Activated CD8-positive, alpha-beta T cell treated with anti-CD3 and anti-CD28 coated beads for 36 hours (primary cell): ENCODE measurements around the gene CNNM1. TPM values are rescaled to one million over a fixed set of nuclear protein-coding genes. Genes with fewer than 3 reads are reported as not detected.

Experiments used
- ATAC-seq: fragments of 200-7000 bp; cut with Tn5 transposase; one replicate; pipeline ENCODE4 v1.10.0; 2021; ENCODE audit warnings: mild to moderate bottlenecking, moderate library complexity
- CTCF ChIA-PET: fragments of 350-600 bp; sonication (Branson Sonifier 250); formaldehyde crosslinking; loops from one replicate; lab custom pipeline; 2021; ENCODE audit warnings: antibody characterized with exemption; lab: Charles Lee
- POLR2A ChIA-PET: fragments of 350-600 bp; sonication (Branson Sonifier 250); formaldehyde crosslinking; loops from one replicate; lab custom pipeline; 2021; ENCODE audit warnings: antibody characterized with exemption; lab: Charles Lee
- DNase-seq: peaks from one replicate; pipeline ENCODE4 v3.0.0-alpha.2; 2020
- H3K27ac Mint-ChIP-seq: one replicate; pipeline ENCODE4 v1.8.0; 2021; ENCODE audit warnings: mild to moderate bottlenecking, mixed read lengths
- H3K27me3 Mint-ChIP-seq: one replicate; pipeline ENCODE4 v1.8.0; 2021; ENCODE audit warnings: mixed read lengths
- H3K36me3 Mint-ChIP-seq: one replicate; pipeline ENCODE4 v1.8.0; 2021; ENCODE audit warnings: low read depth, mixed read lengths
- H3K4me1 Mint-ChIP-seq: one replicate; pipeline ENCODE4 v1.8.0; 2021; ENCODE audit warnings: low read depth, mixed read lengths
- H3K4me3 Mint-ChIP-seq: one replicate; pipeline ENCODE4 v1.8.0; 2021; ENCODE audit warnings: mild to moderate bottlenecking, moderate library complexity, mixed read lengths
- H3K9me3 Mint-ChIP-seq: one replicate; pipeline ENCODE4 v1.8.0; 2021; ENCODE audit warnings: mixed read lengths
- intact Hi-C: fragments of 100-400 bp; cut with micrococcal nuclease; formaldehyde crosslinking; loops from one replicate; pipeline ENCODE4 v1.10.0; 2022
- total RNA-seq, 2 experiments: library from RNA; stranded (reverse); gene quantifications; one replicate each; pipeline ENCODE4 v1.2.3, GENCODE V29; 2021
- TF ChIP-seq, protein P1 (sequence below): fragments of 200-600 bp; IDR thresholded peaks from one replicate; pipeline ENCODE4 v1.8.0; 2022; ENCODE audit warnings: antibody characterized with exemption, mild to moderate bottlenecking

The CNNM1 gene
- total RNA-seq, 2 experiments from 2014 or later, result 0.83 to 1.2 TPM

DNA sequence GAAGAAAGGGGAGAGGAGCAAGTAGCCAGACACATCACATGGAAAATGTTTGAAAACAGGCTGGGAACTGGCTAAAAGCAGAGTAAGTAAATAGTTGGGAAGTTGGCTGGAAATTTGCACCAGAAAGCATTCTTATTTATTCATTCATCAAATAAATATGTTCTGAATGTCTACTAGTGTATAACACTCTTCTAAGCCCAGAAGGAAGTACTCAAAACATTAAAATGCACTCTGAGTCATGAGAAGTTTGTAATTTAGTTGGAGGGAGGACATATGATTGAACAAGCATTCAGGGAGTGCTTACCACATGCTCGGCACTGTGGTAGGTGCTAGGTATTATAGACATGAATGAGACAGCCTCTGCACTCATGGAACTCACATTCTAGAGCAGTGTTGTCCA, 37.0 kb upstream of the CNNM1 start:
- Mint-ChIP-seq H3K4me3 (no peak overlapping the region), H3K4me1 (no peaks in the 10 kb centered on the region), H3K9me3 (no peaks in the 10 kb centered on the region), H3K27ac (no peak overlapping the region), H3K27me3 (peaks cover 7% of the 10 kb centered on the region), H3K36me3 (no peaks in the 10 kb centered on the region)
- ATAC-seq (no peak), DNase-seq (no peak)
- TF ChIP-seq, protein P1, sequence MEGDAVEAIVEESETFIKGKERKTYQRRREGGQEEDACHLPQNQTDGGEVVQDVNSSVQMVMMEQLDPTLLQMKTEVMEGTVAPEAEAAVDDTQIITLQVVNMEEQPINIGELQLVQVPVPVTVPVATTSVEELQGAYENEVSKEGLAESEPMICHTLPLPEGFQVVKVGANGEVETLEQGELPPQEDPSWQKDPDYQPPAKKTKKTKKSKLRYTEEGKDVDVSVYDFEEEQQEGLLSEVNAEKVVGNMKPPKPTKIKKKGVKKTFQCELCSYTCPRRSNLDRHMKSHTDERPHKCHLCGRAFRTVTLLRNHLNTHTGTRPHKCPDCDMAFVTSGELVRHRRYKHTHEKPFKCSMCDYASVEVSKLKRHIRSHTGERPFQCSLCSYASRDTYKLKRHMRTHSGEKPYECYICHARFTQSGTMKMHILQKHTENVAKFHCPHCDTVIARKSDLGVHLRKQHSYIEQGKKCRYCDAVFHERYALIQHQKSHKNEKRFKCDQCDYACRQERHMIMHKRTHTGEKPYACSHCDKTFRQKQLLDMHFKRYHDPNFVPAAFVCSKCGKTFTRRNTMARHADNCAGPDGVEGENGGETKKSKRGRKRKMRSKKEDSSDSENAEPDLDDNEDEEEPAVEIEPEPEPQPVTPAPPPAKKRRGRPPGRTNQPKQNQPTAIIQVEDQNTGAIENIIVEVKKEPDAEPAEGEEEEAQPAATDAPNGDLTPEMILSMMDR, result no peak
- ChIA-PET POLR2A (no interaction called here), CTCF (no interaction called here)
- intact Hi-C loops, result no loop called here

DNA sequence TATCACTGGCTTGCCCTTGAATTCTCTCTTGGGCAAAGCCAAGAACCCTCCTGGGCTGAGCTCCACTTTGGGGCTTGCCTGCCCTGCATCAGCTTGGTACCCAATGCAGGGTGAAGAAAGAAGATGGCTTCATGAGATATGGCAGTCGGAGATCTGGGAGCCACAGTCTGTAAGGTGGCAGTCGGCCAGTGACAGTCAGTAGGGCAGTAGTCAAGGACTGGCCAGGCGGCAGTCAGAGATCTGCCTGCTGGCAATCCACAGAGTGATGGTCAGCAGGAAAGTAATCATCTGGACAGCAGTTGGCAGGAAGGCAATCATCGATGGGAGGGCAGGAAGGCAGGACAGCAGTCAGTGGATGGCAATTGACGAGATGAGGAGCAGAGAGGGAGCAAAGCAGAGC, 32.6 kb upstream of the CNNM1 start:
- CTCF ChIA-PET, result no interaction called here

DNA sequence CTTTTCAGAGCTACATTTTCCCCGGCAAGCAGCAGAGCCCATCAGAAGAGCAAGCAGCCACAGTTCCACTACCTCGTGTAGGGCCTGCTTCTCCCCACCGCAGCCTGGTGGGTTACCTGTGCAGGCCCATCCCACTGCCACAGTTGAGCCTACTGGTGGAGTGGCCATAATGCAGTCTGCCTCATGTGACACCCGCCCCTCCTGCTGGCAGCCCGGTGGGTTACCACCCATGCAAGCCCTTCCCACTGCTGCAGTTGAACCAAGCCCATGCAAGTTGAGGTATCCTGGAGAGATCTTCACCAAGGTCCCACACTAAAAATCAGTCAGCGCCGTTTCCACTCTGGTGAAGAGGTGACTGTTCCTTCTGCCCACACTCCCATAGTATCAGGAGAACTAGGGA, 32.1 kb upstream of the CNNM1 start:
- TF ChIP-seq, protein P1, result no peak
- H3K9me3 Mint-ChIP-seq, result no peaks in the 10 kb centered on the region
- H3K27me3 Mint-ChIP-seq, result peaks cover 9% of the 10 kb centered on the region
- ATAC-seq, result no peak
- CTCF ChIA-PET, result no interaction called here
- DNase-seq, result peak; percentile 4
- intact Hi-C loops, result no loop called here
- no peaks in the 10 kb centered on the region for H3K36me3 Mint-ChIP-seq
- POLR2A ChIA-PET, result no interaction called here
- H3K27ac Mint-ChIP-seq, result no peak overlapping the region
- H3K4me1 Mint-ChIP-seq, result no peaks in the 10 kb centered on the region
- no peak overlapping the region for H3K4me3 Mint-ChIP-seq

More for the DNA sequence above, 32.6 kb upstream of the CNNM1 start:
- H3K4me3 Mint-ChIP-seq, result no peak overlapping the region
- intact Hi-C loops, result no loop called here
- H3K9me3 Mint-ChIP-seq, result no peaks in the 10 kb centered on the region
- peaks cover 5% of the 10 kb centered on the region for H3K27me3 Mint-ChIP-seq
- no peak overlapping the region for H3K27ac Mint-ChIP-seq
- POLR2A ChIA-PET, result no interaction called here
- no peaks in the 10 kb centered on the region for H3K36me3 Mint-ChIP-seq
- H3K4me1 Mint-ChIP-seq, result no peaks in the 10 kb centered on the region
- TF ChIP-seq, protein P1, result no peak
- DNase-seq (no peak), ATAC-seq (no peak)

DNA sequence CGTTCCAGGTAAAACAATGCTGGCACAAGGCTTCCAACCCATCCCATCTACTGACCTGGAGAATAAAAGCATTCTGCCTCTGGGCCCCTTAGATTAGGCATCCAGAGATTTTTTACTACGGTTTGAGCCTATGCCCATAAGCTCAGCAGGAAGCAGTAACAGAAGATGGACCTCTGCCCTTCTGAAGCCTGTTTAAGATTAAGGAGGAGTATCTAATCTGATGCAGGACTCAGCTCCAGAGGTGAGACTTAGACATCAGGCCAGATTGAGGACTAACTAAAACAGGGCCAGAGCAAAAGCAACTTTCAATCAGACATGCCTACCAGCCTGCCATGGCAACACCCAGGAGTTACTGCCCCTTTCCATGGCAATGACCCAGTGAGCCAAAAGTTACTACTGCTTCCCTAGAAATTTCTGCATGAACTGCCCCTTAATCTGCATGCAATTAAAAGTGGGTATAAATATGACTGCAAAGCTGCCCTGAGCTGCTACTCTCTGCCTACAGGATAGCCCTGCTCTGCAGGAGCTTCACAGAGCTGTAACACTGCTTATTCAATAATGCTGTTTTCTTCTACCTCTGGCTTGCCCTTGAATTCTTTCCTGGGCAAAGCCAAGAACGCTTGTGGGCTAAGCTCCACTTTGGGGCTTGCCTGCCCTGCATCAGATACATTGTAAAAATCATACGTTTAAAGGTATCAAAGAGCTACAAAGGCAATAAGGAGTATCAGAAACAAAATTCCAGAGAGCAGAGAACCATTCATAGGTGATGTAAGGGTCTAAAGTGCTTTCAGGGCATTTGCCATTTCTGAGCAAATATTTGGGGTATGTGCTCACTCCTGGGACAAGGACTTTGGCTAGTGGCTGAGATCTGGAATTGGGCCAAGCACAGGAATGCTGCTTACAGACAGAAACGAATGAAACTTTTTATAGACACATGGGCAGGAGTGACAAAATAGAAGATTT, 25.0 kb upstream of the CNNM1 start:
- ChIA-PET CTCF (no interaction called here), POLR2A (no interaction called here)
- Mint-ChIP-seq H3K27me3 (peaks cover 11% of the 10 kb centered on the region), H3K4me1 (no peaks in the 10 kb centered on the region), H3K27ac (no peak overlapping the region), H3K9me3 (peaks cover 9% of the 10 kb centered on the region), H3K36me3 (no peaks in the 10 kb centered on the region), H3K4me3 (no peak overlapping the region)
- ATAC-seq (no peak), DNase-seq (no peak)
- TF ChIP-seq, protein P1, result no peak
- intact Hi-C loops, result no loop called here

DNA sequence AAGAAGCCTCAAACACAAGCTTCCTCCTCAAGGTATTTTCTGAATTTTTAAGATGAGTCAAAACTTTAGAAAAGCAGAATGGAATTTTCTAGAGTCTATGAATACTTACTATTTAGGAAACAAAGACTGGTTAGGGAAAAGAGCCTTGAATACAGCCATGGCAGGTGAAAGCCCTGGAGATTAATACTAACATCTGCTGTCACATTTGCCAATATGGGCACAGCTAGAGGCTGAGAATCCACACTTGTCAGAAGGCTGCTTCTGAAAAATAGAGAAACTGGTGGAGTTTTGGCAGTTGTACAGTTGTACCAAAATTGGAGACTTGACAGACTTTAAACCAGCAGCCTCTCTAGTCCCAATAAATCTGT, 24.3 kb upstream of the CNNM1 start:
- CTCF ChIA-PET, result no interaction called here
- TF ChIP-seq, protein P1, result no peak
- Mint-ChIP-seq H3K36me3 (no peaks in the 10 kb centered on the region), H3K27me3 (peaks cover 7% of the 10 kb centered on the region), H3K9me3 (peaks cover 16% of the 10 kb centered on the region), H3K4me3 (no peak overlapping the region), H3K27ac (no peak overlapping the region), H3K4me1 (no peaks in the 10 kb centered on the region)
- no peak for DNase-seq
- intact Hi-C loops, result no loop called here
- POLR2A ChIA-PET, result no interaction called here
- ATAC-seq, result no peak
